HG03097 (cell line): ENCODE results near the gene SALL2.
"Not testable (repeated sequence)": the region's sequence is repeated elsewhere in the genome, so short reads cannot be mapped to it uniquely, and the experiment has no call there.

Experiments used
- ATAC-seq: cut with Tn5 transposase; IDR thresholded peaks from one replicate; pipeline ENCODE4 v1.9.1; 2021; ENCODE audit not compliant: unreplicated experiment, low FRiP score

SALL2 gene

DNA sequence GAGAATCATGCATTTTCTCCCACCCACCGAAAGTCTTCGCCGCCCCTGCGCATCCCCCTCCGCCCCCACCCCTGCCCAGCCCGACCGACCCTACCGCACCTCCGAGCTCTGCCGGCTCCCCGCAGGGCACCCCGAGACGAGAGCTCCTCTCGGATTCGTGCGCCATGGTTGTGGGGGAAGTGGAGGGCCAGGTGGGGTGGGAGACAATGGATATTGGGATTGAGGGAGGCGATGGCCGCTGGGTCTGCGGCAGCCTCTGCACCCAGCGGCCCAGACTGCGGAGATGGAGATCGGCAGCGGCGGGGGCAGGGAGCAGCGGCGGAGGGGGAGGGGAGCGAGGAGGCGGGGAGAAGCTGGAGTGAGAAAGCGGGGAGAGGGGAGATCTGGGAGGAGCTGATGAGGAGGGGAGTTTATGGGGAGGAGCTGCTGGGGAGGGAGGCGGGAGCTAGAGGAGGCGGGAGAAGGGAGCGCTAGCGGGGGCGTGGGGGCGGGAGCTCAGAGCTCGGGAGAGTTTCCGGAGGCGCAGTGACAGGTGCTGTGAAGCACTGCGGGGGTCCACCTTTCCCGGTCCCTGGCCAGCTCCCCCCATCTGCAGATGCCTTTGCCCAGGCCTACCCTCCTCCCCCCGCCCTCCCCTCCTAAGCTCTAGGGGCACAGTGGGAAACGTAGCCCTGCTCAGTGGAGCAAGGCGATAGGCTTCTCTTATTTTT is at the start of gene SALL2:
TSS of gene SALL2 (minus strand) at position 385 of the 710 bp plus-strand sequence. CDS start at position 166, 219 bp downstream.
- no peak for ATAC-seq

GRCh38 chr14:21575661-21576060 is 49.5 kb upstream of the SALL2 start:
- ATAC-seq, result no peak

DNA sequence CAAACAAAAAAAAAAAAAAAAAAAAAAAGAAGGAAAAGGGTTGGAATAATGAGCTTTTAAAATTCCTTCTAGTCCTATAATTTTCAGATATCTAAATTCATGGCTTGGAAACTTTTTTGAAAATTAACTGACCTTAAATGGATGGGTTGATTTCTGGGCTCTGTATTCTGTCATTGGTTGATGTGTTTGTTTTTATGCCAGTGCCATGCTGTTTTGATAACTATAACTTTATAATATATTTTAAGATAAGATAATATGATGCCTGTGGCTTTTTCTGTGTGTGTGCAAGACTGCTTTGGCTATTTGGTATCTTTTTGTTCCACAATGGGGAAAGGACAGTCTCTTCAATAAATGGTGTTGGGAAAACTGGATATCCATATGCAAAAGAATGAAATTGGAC is 46.5 kb upstream of the SALL2 start:
- ATAC-seq, result no peak

DNA sequence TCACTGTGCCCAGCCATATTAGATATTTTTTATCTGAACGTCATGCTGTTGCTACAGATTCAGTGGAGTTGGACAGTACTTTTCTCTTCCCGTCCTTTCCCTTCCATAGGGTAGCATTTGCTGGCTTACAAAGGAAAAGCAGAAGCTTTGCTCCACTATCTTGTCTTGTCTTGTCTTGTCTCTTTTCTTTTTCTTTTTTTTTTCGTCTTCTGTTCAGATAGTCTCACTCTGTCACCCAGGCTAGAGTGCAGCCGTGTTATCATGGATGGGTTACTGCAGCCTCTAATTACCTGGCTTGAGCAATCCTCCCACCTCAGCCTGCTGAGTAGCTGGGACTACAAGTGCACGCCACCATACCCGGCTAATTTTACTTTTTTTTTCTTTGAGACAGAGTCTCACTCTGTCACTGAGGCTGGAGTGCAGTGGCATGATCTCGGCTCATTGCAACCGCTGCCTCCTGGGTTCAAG is 32.6 kb upstream of the SALL2 start:
- ATAC-seq, result no peak

DNA sequence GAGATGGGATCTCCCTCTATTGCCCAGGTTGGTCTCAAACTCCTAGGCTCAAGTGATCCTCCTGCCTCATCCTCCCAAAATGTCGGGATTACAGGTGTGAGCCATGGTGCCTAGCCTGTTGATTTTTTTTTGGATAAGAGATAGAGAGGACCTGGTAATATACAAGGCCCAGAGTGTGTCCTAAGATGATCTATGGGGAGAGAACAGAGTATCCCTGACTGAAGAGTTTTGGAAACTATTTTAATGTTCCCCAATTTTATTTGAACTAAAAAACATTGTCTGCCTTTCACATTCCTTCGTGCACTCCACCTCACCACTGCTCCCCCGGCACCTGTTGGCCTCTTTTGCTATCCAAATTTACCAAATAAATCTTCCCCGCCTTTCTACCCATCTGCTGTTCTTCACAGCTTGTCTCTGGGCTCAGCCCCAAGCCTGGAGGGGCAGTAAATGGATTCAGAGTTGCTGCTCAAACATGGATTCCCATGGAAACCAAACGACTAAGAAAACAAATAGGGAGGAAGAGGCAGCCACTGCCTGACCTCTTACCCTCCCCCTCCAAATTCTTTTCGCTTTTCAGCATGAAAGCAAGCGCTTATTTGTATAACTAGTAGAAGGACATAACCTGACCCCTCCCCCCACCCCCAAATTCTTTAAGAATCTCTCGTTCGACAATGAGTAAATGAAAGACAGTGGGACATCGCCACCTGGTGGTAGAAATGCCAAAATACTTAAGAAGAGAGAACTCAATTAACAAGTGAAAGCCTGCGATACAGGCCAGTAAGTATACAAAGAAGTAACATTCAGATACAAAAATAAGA is 31.1 kb upstream of the SALL2 start:
- ATAC-seq, result no peak

DNA sequence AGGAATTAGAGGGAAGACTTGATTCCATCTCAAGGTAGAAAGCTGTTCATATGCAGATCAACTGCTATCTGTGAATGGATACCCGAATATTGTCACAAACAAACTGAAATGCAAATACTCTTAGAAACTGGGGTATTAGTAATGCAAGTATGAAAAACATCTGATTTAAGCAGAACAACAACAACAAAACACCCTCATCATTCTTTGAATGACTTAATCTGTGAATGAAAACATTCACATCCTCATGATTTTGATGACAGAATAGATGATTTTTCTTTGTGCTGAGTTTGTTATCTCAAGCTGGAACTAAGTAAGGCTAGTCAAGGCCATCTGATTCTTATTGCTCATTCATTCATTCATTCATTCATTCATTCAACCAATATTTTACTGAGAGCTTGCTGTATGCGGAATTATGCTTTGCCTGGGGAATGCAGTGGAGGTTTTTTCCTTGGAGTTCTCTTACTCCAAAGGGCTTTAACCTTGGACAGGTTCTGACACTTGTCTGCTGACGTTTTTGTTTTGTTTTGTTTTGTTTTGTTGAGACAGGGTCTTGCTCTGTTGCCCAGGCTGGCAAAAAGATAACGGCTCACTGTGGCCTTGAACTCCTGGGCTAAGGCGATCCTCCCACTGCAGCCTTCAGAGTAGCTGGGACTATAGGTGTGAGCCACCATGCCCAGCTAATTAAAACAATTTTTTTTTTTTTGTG is 30.4 kb upstream of the SALL2 start:
- ATAC-seq, result no peak

DNA sequence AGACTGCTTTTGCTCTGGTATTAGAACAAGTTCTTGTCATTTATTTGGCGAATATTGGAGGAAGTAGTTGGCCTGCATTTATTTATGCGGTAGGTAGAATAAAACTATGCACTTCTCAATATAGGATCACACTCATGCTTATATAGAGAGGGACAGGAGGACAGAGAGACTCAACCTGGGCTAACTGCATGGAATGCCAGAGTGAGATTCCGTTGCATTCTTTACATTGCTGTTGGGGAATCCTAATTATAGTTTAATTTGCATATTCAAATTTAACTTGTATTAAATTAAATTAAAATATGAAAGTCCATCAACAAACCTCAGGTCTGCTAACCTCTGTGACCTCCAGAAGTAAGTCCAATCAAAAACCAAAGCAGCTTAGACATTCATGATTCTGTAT is 27.1 kb upstream of the SALL2 start:
- no peak for ATAC-seq

DNA sequence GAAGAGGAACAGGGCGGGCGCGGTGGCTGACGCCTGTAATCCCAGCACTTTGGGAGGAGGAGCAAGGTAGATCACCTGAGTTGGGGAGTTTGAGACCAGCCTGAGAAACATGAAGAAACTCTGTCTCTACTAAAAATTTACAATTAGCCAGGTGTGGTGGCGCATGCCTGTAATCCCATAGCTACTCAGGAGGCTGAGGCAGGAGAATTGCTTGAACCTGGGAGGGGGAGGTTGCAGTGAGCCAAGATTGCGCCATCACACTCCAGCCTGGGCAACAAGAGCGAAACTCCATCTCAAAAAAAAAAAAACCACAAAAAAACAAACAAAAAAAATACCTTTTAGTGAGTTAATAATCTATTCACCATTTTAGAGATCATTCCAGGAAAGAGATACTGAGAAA is 18.4 kb upstream of the SALL2 start:
- not testable (repeated sequence) for ATAC-seq

GRCh38 chr14:21543963-21544362 is 17.8 kb upstream of the SALL2 start:
- ATAC-seq, result no peak

DNA sequence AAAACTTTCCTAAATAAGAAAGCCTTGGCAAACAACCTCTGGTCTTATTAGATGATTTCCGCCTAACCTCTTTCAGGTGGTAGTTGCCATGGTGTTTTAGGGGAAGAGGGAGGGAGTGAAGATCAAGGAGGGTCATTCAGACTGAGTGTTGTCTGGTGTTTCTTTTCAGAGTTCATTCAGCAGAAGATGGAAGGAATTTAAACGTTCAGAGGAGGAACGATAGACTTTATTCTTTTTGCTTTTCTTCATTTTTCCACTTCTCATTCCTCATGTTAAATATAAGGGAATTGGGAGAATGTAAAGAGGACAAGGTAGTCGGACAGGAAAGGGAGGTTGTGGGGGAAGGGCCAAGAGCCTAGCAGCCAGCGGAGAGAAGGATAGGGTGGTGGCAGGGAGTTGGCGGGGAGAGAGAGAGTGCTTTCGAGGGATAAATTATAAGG is 17.4 kb upstream of the SALL2 start:
- ATAC-seq, result no peak

DNA sequence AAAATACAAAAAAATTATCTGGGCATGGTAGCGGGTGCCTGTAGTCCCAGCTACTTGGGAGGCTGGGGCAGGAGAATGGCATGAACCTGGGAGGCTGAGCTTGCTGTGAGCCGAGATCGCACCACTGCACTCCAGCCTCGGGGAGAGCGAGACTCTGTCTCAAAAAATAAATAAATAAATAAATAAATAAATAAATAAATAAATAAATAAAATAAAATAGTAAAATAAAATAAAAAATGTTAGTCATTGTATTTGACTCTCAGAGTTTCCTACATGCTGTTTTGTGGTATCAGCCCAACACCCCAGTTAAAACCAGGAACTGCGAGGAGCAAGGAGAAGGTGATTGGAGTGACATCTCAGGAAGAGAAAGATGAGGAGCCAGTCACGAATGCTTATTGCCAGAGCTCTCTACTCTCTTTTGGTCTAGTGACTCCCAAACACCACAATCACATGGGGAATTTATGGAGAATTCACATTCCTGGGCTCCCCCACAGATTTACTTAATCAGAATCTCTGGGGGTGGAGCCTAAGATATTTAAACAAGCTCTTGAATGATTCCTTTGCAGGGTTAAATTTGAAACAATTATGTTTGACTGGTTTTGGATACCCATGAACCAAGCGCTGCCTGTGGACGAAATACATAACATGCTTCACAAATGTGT is 15.4 kb upstream of the SALL2 start:
- no peak for ATAC-seq

DNA sequence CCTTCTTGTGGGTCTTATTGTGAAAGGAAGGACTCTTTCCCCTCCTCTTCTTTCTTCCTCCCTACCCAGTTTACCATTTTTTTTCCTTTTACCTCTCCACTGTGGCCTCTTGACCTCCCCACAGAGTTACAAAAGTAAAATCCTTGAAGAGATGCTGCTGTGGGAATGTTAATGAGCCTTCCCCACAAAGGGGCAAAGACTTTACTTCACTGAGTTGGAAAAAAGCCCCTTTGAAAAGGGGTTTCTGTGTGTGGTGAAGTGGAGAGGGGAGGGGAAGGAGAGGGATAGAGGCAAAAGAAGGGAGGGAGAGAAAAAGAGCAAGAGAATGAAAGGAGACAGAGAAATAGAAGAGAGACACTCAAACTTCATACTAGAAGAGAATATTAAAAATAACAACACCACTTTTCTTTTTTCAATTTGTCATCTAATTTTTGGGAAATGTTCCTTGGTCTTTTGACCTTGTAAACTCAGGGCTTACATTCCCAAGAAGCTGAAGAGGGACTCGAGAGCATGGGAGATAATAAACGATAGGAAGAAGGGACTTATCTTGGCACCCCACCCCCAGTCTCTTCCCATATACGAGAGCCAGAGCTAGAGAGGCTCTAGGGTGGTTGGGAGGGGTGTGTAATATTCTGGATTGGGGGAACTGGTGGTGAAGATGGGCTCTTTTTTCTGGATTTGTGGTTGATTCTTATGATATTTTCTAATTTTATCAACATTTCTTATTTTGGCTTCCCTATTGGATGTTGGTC is 13.2 kb upstream of the SALL2 start:
- no peak for ATAC-seq

DNA sequence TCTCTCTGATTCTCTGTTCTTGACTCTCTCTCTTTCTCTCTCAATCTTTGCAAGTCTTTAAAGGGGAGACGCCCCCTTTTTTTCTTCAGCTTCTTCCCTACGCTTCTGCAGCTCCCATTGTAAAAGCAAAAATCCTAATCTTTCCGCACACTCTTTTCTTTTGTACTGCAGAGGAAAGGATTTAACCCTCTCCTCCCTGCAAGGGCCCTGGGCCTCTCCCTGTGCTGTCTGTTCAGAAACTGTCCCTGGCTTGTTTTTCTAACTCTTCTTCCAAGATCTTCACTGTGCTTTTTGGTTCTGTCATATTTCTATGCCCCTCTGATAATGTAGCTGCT is 10.9 kb upstream of the SALL2 start:
- ATAC-seq, result no peak

DNA sequence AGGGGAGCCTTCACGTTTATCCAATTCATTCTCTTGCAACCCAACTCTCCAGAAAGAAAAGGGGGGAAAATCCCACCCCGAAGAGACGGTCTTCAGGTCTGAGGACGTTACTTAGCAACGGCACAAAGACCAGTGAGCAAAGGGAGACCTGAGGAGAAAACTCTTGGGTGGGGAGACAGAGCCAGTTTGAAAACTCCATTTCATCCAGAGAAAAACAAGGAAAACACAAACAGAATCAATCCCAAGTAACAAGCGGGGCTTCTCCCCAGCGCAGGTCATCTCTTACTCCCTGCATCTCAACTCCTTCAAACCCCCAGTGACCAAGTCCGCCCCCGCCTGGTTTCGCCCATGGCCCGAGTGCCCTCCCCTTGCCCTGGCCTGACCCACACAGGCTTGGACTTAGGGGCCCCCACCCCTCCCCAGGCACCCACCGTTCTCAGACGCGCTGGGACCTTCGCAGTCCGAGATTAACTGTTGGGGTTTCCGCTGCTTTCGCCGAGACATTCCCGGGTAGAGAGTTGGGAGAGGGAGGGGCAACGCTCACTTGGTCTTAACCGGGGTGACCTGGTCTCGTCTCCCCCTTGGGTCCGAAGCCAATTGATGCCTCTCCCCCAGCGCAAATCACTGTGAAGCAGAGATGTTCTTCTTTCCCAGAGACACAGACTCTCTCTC is 10.4 kb upstream of the SALL2 start:
- no peak for ATAC-seq

- ATAC-seq, result no peak
Measured at GRCh38 chr14:21535545-21536417, 9.6 kb upstream of the SALL2 start.

DNA sequence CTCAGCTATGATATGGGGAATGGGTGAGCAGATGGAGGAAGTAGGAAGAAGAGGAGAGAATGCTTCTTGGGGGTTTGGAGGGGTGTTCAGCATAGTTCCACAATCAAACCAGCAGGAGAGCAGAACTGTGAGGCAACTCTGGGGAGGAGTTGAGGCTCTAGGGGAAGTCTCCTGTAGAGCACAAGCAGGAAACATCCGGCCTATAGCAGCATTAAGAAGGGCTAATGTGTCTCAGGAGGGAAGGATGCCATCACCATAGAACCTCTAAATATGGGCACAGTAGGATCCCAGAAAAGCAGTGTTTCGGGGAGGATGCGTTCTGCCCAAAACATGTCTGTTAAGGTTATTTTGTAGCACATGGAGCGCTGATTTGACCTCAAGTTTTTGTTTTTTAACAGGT is 8.4 kb upstream of the SALL2 start:
- no peak for ATAC-seq

DNA sequence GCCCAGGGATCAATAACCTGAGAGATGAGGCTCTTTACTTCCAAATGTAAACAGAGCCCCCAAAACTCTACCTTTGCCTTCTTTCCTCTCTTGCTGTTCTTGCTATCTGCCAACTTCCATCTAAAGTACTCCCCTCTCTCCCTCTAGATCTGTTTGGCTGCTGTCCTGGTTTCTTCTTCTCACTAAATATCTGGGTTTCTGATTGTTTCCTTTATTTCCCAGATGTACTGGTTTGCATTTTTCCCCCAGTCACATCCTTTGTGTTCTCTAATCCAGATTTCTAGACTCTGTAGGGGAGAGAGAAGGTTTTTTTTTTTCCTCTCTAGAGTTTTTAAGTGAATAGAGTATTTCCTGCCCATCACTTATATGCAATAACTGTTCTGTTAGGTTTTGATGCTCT is 7.1 kb upstream of the SALL2 start:
- no peak for ATAC-seq

DNA sequence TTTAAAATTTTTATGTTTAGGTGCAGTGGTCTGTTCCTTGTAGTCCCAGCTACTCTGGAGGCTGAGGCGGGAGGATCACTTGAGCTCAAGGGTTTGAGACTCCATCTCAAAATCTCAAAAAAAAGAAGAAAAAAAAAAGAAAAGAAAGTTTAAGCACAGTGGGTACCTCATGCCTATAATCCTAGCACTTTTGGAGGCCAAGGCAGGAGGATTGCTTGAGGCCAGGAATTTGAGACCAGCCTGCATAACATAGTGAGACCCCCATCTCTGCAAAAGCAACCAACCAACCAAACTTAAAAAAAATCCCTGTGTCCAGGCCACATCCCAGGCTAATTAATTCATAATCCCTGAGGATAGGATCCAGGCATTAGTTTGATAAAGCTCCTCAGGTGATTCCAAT is 3.4 kb upstream of the SALL2 start:
- ATAC-seq, result no peak
